Natural killer cell (primary cell): ENCODE measurements around the gene SERGEF. TPM values are rescaled to one million over a fixed set of nuclear protein-coding genes. Genes with fewer than 3 reads are reported as not detected.

Source experiments
- ATAC-seq, 3 donors: fragments of 150-1000 bp in 2 of 3; fragments of 200-7000 bp in 1 of 3; cut with Tn5 transposase; 1 replicate in 1 of 3; 2 replicates in 2 of 3; pipeline ENCODE4 v1.10.0; 2021; ENCODE audit warnings: mild to moderate bottlenecking in 2 of 3, moderate library complexity in 2 of 3
- DNase-seq, 2 donors: peaks; one replicate each; pipeline versions ENCODE4 v3.0.0 to v3.0.0-alpha.2; 2013 to 2021; ENCODE audit warnings: mixed read lengths in 1 of 2
- H3K27ac ChIP-seq: one replicate; pipeline ENCODE4 v1.5.1; 2013; ENCODE audit warnings: mild to moderate bottlenecking, low read length
- H3K27me3 ChIP-seq: one replicate; pipeline ENCODE4 v1.6.1; 2013; ENCODE audit warnings: low read length; ENCODE audit not compliant: control insufficient read depth, insufficient read depth
- H3K36me3 ChIP-seq: one replicate; pipeline ENCODE4 v1.6.1; 2013; ENCODE audit warnings: low read length; ENCODE audit not compliant: control insufficient read depth, insufficient read depth
- H3K4me1 ChIP-seq: one replicate; pipeline ENCODE4 v1.6.1; 2013; ENCODE audit warnings: low read length; ENCODE audit not compliant: control insufficient read depth, insufficient read depth
- H3K4me3 ChIP-seq: one replicate; pipeline ENCODE4 v1.5.1; 2013; ENCODE audit warnings: low read length
- H3K9me3 ChIP-seq: one replicate; pipeline ENCODE4 v1.6.1; 2013; ENCODE audit warnings: low read length; ENCODE audit not compliant: control insufficient read depth, insufficient read depth
- H3K27ac Mint-ChIP-seq, 2 donors: one replicate each; pipeline ENCODE4 v1.8.0; 2022; ENCODE audit warnings: mild to moderate bottlenecking in 2 of 2, mixed read lengths in 2 of 2, moderate library complexity in 1 of 2
- H3K27me3 Mint-ChIP-seq, 2 donors: one replicate each; pipeline ENCODE4 v1.8.0; 2022; ENCODE audit warnings: low read depth in 2 of 2, mixed read lengths in 2 of 2
- H3K36me3 Mint-ChIP-seq: one replicate; pipeline ENCODE4 v1.8.0; 2022; ENCODE audit warnings: mixed read lengths
- H3K4me1 Mint-ChIP-seq, 2 donors: one replicate each; pipeline ENCODE4 v1.8.0; 2022; ENCODE audit warnings: mixed read lengths in 2 of 2
- H3K4me3 Mint-ChIP-seq: one replicate; pipeline ENCODE4 v1.8.0; 2022; ENCODE audit warnings: mild to moderate bottlenecking, moderate library complexity, mixed read lengths
- H3K9me3 Mint-ChIP-seq, 2 donors: one replicate each; pipeline ENCODE4 v1.8.0; 2022; ENCODE audit warnings: mixed read lengths in 2 of 2
- WGBS: methylation state at CpG from one replicate; pipeline ENCODE4 v1.1.7; 2013; ENCODE audit warnings: missing lambda C conversion rate; ENCODE audit not compliant: insufficient coverage; 5-methylcytosine and 5-hydroxymethylcytosine counted together
- intact Hi-C: fragments of 100-400 bp; cut with micrococcal nuclease; formaldehyde crosslinking; loops from one replicate; pipeline ENCODE4 v1.14.2; 2022
- total RNA-seq, 4 donors: library from RNA; stranded (reverse); fragments of 120-200 nt in 1 of 4; gene quantifications; one replicate each; pipeline versions ENCODE4 v1.2.3 to v1.2.4, GENCODE V29; 2013 to 2022
- TF ChIP-seq, protein P1 (sequence below): fragments of 200-600 bp; IDR thresholded peaks from one replicate; pipeline ENCODE4 v1.8.0; 2022; ENCODE audit warnings: antibody characterized with exemption

The SERGEF gene
- total RNA-seq, 3 donors from 2014 or later (not counting 1 experiment from before 2014, with no cell fraction given) = 67.5 to 78.6 (median 69.4) TPM

DNA sequence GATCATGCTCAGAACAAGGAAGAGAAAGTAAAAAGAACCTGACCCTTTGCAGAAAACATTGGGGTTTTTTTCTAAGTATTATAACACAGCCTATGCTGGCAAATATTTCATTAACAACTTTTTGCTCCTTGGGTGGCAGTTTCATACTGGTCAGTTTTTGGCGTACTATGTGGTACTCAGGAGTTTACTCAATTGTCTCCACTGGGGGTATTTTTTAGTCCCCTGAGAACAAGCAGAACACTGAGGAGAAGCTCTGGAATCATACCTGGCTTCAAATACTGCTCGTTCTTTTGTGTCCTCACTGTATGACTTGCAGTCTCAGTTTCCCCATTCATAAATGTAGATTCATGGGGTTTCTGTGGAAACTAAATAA is 90.4 kb downstream of the SERGEF start:
- H3K27me3 Mint-ChIP-seq = no peaks in the 10 kb centered on the region
- Histone ChIP-seq H3K4me1 (no peaks in the 10 kb centered on the region), H3K27me3 (no peaks in the 10 kb centered on the region), H3K4me3 (no peak overlapping the region), H3K36me3 (peaks cover 14% of the 10 kb centered on the region), H3K9me3 (no peaks in the 10 kb centered on the region), H3K27ac (no peak overlapping the region)
- H3K9me3 Mint-ChIP-seq = no peaks in the 10 kb centered on the region
- H3K4me3 Mint-ChIP-seq = no peak overlapping the region
- H3K27ac Mint-ChIP-seq = no peak overlapping the region
- no peaks in the 10 kb centered on the region for H3K36me3 Mint-ChIP-seq
- intact Hi-C loops = no loop called here
- ATAC-seq (no peak), DNase-seq (no peak)
- 94% methylated on average over 2 of the region's 2 CpGs for WGBS
- TF ChIP-seq, protein P1, sequence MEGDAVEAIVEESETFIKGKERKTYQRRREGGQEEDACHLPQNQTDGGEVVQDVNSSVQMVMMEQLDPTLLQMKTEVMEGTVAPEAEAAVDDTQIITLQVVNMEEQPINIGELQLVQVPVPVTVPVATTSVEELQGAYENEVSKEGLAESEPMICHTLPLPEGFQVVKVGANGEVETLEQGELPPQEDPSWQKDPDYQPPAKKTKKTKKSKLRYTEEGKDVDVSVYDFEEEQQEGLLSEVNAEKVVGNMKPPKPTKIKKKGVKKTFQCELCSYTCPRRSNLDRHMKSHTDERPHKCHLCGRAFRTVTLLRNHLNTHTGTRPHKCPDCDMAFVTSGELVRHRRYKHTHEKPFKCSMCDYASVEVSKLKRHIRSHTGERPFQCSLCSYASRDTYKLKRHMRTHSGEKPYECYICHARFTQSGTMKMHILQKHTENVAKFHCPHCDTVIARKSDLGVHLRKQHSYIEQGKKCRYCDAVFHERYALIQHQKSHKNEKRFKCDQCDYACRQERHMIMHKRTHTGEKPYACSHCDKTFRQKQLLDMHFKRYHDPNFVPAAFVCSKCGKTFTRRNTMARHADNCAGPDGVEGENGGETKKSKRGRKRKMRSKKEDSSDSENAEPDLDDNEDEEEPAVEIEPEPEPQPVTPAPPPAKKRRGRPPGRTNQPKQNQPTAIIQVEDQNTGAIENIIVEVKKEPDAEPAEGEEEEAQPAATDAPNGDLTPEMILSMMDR = no peak
- H3K4me1 Mint-ChIP-seq = peaks cover 0 to 35% of the 10 kb centered on the region in 2 donors

DNA sequence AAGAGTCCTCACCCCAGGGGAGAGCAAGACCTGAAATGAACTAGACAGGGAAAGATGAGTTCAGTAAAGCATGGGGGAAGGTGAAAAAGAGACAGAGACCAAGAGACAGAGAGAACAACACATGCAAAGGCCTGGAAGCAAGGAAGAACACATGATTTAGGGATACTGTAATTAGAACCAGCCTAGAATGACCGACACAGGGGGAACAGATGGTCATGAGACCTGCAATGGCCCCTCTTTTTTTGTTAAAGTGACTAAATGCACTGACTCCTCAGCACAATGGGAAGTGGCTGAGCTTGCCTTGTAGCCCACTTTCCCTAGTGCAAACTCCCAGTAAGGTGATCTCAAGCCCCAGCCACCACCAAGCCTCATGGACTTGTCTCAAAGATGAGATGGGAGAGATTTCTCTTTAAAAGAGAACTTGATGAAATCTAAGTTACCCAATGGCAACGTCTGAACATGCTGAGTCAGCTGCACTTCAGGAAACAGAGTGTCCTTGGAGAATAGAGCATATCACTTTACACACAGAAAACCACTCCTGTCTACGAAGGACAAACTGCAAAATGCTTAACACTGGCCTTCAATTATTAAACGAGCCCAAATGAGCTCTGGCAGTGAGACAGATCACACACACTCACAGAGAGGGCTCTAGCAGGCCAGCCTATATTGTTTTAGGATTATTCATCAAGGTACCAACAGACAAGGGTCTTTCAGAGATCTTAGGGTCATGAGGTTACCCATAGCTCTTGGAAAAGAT is 91.0 kb downstream of the SERGEF start:
- H3K36me3 Mint-ChIP-seq = no peaks in the 10 kb centered on the region
- H3K27ac ChIP-seq = no peak overlapping the region
- ATAC-seq = no peak

DNA sequence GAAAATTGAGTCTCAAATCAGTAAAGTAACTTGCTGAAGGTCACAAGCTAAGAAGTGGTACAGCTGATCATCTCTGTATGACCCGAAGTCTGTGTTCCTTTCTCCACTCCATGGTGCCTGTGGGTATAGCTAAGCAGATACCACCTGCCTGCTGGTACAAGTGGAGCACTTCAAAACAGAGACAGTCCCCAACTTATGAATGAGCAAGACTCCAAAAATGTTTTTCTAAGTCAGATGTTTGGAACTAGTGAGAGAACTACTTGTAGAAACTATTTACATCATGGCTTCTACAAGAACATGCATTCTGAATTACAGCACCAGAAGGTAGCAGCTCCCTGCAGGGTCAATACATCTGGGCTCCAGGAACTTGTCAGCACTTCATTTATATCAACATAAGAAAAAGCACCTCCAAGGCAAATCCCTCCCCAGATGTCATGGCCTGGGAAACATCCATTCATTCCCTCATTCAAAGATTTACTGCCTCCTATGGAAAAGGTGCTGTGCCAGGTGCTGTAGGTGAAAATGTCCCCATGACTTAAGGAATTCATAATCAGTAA is 94.7 kb downstream of the SERGEF start:
- Histone ChIP-seq H3K4me3 (no peak overlapping the region), H3K27ac (no peak overlapping the region), H3K27me3 (no peaks in the 10 kb centered on the region), H3K9me3 (no peaks in the 10 kb centered on the region), H3K4me1 (no peaks in the 10 kb centered on the region), H3K36me3 (peaks cover 7% of the 10 kb centered on the region)
- no peaks in the 10 kb centered on the region for H3K27me3 Mint-ChIP-seq
- 100% methylated on average over 1 of the region's 1 CpG for WGBS
- peaks cover 0 to 30% of the 10 kb centered on the region in 2 donors for H3K4me1 Mint-ChIP-seq
- DNase-seq (no peak), ATAC-seq (no peak)
- H3K27ac Mint-ChIP-seq = no peak overlapping the region
- H3K36me3 Mint-ChIP-seq = no peaks in the 10 kb centered on the region
- TF ChIP-seq, protein P1 = no peak
- intact Hi-C loops = no loop called here
- no peaks in the 10 kb centered on the region for H3K9me3 Mint-ChIP-seq
- H3K4me3 Mint-ChIP-seq = no peak overlapping the region

More for the DNA sequence above, 91.0 kb downstream of the SERGEF start:
- Mint-ChIP-seq H3K4me3 (no peak overlapping the region), H3K27ac (no peak overlapping the region), H3K4me1 (peaks cover 0 to 33% of the 10 kb centered on the region in 2 donors), H3K9me3 (no peaks in the 10 kb centered on the region), H3K27me3 (no peaks in the 10 kb centered on the region)
- intact Hi-C loops = no loop called here
- DNase-seq = no peak
- TF ChIP-seq, protein P1 = no peak
- Histone ChIP-seq H3K36me3 (peaks cover 10% of the 10 kb centered on the region), H3K4me3 (no peak overlapping the region), H3K4me1 (no peaks in the 10 kb centered on the region), H3K9me3 (no peaks in the 10 kb centered on the region), H3K27me3 (no peaks in the 10 kb centered on the region)
- 45% methylated on average over 4 of the region's 4 CpGs for WGBS
